Smooth muscle cell (in vitro differentiated cells): Measurements from ENCODE around the gene TMEM106A. TPM values are rescaled to one million over a fixed set of nuclear protein-coding genes. Genes with fewer than 3 reads are reported as not detected.
"Not testable (repeated sequence)": the region's sequence is repeated elsewhere in the genome, so short reads cannot be mapped to it uniquely, and the experiment has no call there.

ENCODE experiments used
- DNase-seq: peaks from one replicate; lab custom pipeline; 2025; ENCODE audit not compliant: unreplicated experiment; lab: John Stamatoyannopoulos, UW
- H2AFZ ChIP-seq: fragments of 200-600 bp; sonication (generic); 2 replicates; pipeline ENCODE4 v1.6.0; 2016; ENCODE audit warnings: antibody characterized with exemption, low read depth, mild to moderate bottlenecking
- H3F3A ChIP-seq: fragments of 200-600 bp; sonication (generic); 2 replicates; pipeline ENCODE4 v1.6.0; 2017; ENCODE audit warnings: antibody characterized with exemption, low read depth
- H3K27ac ChIP-seq: fragments of 200-600 bp; sonication (generic); 2 replicates; pipeline ENCODE4 v1.5.1; 2016; ENCODE audit warnings: low read depth, mild to moderate bottlenecking
- H3K27me3 ChIP-seq: fragments of 200-600 bp; sonication (generic); 2 replicates; pipeline ENCODE4 v1.6.1; 2016; ENCODE audit warnings: low read depth, mild to moderate bottlenecking
- H3K36me3 ChIP-seq: fragments of 200-600 bp; sonication (generic); 2 replicates; pipeline ENCODE4 v1.5.1; 2016; ENCODE audit warnings: low read depth
- H3K4me1 ChIP-seq: fragments of 200-600 bp; sonication (generic); 2 replicates; pipeline ENCODE4 v1.5.1; 2016; ENCODE audit warnings: low read depth
- H3K4me2 ChIP-seq: fragments of 200-600 bp; sonication (generic); 2 replicates; pipeline ENCODE4 v1.6.0; 2016; ENCODE audit warnings: mild to moderate bottlenecking
- H3K4me3 ChIP-seq: fragments of 200-600 bp; sonication (generic); 2 replicates; pipeline ENCODE4 v1.5.1; 2016; ENCODE audit warnings: mild to moderate bottlenecking
- H3K79me2 ChIP-seq: fragments of 200-600 bp; sonication (generic); 2 replicates; pipeline ENCODE4 v1.6.0; 2016; ENCODE audit warnings: low read depth, mild to moderate bottlenecking
- H3K9ac ChIP-seq: fragments of 200-600 bp; sonication (generic); 2 replicates; pipeline ENCODE4 v1.6.0; 2016; ENCODE audit warnings: low read depth
- H3K9me3 ChIP-seq: fragments of 200-600 bp; sonication (generic); replicated peaks from 2 replicates; pipeline ENCODE4 v1.5.1; 2016; ENCODE audit warnings: low read depth
- H4K20me1 ChIP-seq: fragments of 200-600 bp; sonication (generic); 2 replicates; pipeline ENCODE4 v1.6.0; 2016; ENCODE audit warnings: low read depth
- WGBS: methylation state at CpG from one replicate; pipeline ENCODE4 v1.1.7; 2016; ENCODE audit warnings: low lambda C conversion rate; 5-methylcytosine and 5-hydroxymethylcytosine counted together
- polyA plus RNA-seq: library from polyadenylated mRNA; unstranded; fragments of >200 nt; fragmentation: Nextera tagmentation; extraction: Ambion mirVana; gene quantifications from 2 replicates; pipeline ENCODE4 v1.2.1, GENCODE V29; 2016
- total RNA-seq: library from RNA; depleted of rRNA; stranded (reverse); fragments of >200 nt; gene quantifications from 2 replicates; pipeline ENCODE4 v1.2.3, GENCODE V29; 2014
- TF ChIP-seq, protein P1 (sequence below): fragments of 200-600 bp; sonication (generic); IDR thresholded peaks from 2 replicates; pipeline ENCODE4 v1.5.1; 2017; ENCODE audit warnings: borderline replicate concordance, mild to moderate bottlenecking, antibody characterized with exemption; ENCODE audit not compliant: insufficient read depth, poor library complexity, severe bottlenecking

TMEM106A gene
- total RNA-seq (5.8 and 14.3 TPM in 2 replicates), polyA plus RNA-seq (4.6 and 10.4 TPM in 2 replicates)

GRCh38 chr17:43211480-43212402 lies at the start of gene TMEM106A:
Gene TMEM106A, plus strand, starts transcription at chr17:43211875. Its CDS starts 1,167 bp downstream, at chr17:43213042.
- Histone ChIP-seq H4K20me1 (no peaks in the 10 kb centered on the region), H2AFZ (peak within 1 kb of the TSS; percentile 89), H3K4me3 (peak within 1 kb of the TSS; percentile 75), H3K27ac (peak within 1 kb of the TSS; percentile 87), H3K9ac (peak within 1 kb of the TSS; percentile 74), H3K9me3 (no peaks in the 10 kb centered on the region), H3K4me2 (peak within 1 kb of the TSS; percentile 88), H3K27me3 (no peaks in the 10 kb centered on the region), H3K4me1 (peaks cover 15% of the 10 kb centered on the region), H3K79me2 (no peaks in the 10 kb centered on the region), H3F3A (peaks cover 19% of the 10 kb centered on the region), H3K36me3 (peaks cover 4% of the 10 kb centered on the region)
- under 1% methylated on average over 45 of the region's 54 CpGs for WGBS
- TF ChIP-seq, protein P1, sequence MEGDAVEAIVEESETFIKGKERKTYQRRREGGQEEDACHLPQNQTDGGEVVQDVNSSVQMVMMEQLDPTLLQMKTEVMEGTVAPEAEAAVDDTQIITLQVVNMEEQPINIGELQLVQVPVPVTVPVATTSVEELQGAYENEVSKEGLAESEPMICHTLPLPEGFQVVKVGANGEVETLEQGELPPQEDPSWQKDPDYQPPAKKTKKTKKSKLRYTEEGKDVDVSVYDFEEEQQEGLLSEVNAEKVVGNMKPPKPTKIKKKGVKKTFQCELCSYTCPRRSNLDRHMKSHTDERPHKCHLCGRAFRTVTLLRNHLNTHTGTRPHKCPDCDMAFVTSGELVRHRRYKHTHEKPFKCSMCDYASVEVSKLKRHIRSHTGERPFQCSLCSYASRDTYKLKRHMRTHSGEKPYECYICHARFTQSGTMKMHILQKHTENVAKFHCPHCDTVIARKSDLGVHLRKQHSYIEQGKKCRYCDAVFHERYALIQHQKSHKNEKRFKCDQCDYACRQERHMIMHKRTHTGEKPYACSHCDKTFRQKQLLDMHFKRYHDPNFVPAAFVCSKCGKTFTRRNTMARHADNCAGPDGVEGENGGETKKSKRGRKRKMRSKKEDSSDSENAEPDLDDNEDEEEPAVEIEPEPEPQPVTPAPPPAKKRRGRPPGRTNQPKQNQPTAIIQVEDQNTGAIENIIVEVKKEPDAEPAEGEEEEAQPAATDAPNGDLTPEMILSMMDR = peak; percentile 28
- peak; percentile 52 for DNase-seq

DNA sequence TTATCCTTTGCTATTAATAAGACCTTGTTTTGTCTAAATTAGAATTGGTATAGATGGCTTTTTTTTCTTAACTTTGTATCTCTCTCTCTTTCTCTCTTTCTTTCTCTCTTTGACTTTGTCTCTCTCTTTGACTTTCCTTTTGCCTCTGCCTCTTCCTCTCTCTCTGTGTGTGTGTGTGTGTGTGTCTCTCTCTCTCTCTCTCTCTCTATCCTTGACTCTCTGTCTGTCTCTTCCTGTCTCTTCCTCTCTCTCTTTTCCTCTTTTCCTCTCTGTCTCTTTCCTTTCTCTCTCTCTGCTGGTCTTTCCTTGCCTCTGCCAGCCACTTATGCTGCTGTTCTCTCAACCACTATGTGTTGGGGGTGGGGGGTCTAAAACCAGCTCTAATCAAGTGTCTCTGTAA lies 45.7 kb upstream of the TMEM106A start:
- H3K27me3 ChIP-seq, H3K36me3 ChIP-seq, DNase-seq, H2AFZ ChIP-seq, H3F3A ChIP-seq, H3K27ac ChIP-seq, H4K20me1 ChIP-seq, H3K4me1 ChIP-seq, H3K4me2 ChIP-seq, H3K9ac ChIP-seq, H3K4me3 ChIP-seq, H3K9me3 ChIP-seq: not testable (repeated sequence)
- peaks cover 11% of the 10 kb centered on the region for H3K79me2 ChIP-seq

DNA sequence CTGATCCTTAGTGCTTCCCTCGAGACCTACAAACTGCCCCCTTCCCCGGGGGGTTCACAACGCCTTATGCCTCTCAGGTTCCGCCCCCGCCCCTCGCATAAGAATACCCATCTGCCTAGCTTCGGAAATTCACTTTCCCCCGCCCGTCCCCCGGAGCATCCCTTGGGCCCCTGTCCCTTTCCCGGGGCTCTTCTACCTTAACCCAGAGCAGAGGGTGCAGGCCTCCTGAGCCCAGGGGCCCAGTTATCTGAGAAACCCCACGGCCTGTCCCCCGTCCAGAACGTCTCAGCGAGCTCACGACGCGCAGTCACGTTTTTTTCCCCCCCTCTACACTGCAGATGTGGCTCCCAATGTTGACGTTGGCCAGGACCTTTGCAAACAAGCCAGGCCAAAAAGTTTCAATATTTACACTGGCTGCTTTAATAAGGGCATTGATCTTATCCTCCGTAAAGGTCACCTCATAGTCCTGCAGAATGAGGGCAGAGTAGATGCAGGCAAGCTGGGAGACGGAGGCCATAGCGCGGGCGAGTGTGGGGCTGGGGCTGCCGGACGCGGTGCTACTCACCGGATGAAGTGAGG lies 42.0 kb upstream of the TMEM106A start:
- Histone ChIP-seq H3K4me1 (peaks cover 11% of the 10 kb centered on the region), H3K4me3 (peak overlapping the region; percentile 59), H3K27ac (peak overlapping the region; percentile 96), H3K4me2 (peak overlapping the region; percentile 87), H3K36me3 (no peaks in the 10 kb centered on the region), H3K27me3 (no peaks in the 10 kb centered on the region), H2AFZ (peak overlapping the region; percentile 73), H3F3A (peaks cover 11% of the 10 kb centered on the region), H3K9ac (peak overlapping the region; percentile 95), H3K9me3 (no peaks in the 10 kb centered on the region), H4K20me1 (peaks cover 2% of the 10 kb centered on the region), H3K79me2 (peaks cover 38% of the 10 kb centered on the region)
- WGBS = under 1% methylated on average over 26 of the region's 29 CpGs
- peak; percentile 33 for DNase-seq
- TF ChIP-seq, protein P1 = no peak

- Histone ChIP-seq H3K9me3 (no peaks in the 10 kb centered on the region), H3K79me2 (peaks cover 40% of the 10 kb centered on the region), H3K27ac (peak overlapping the region; percentile 96), H3K9ac (peak overlapping the region; percentile 95), H3K27me3 (no peaks in the 10 kb centered on the region), H3K4me1 (peaks cover 11% of the 10 kb centered on the region), H3K4me2 (peak overlapping the region; percentile 87), H3K36me3 (no peaks in the 10 kb centered on the region), H3K4me3 (peak overlapping the region; percentile 59), H4K20me1 (peaks cover 5% of the 10 kb centered on the region), H3F3A (peaks cover 11% of the 10 kb centered on the region), H2AFZ (peak overlapping the region; percentile 73)
- TF ChIP-seq, protein P1 = no peak
- 2% methylated on average over 27 of the region's 27 CpGs for WGBS
- peak; percentile 52 for DNase-seq
Measured at GRCh38 chr17:43170140-43170765, 41.4 kb upstream of the TMEM106A start.
